H9 (cell line): ENCODE measurements around the gene MRPL55. TPM values are rescaled to one million over a fixed set of nuclear protein-coding genes. Genes with fewer than 3 reads are reported as not detected.

Experiments used
- DNase-seq: peaks from one replicate; pipeline ENCODE4 v3.0.0-alpha.2; 2017
- H2AFZ ChIP-seq: one replicate; pipeline ENCODE4 v1.6.1; 2013; ENCODE audit warnings: mild to moderate bottlenecking, low read length, control low read depth, moderate library complexity
- H2AK5ac ChIP-seq: 2 replicates; pipeline ENCODE4 v1.6.1; 2013; ENCODE audit warnings: low read length, control low read depth, mixed read lengths; ENCODE audit not compliant: insufficient read length
- H2BK120ac ChIP-seq: one replicate; pipeline ENCODE4 v1.6.1; 2013; ENCODE audit warnings: low read depth, mild to moderate bottlenecking, low read length, control low read depth, inconsistent platforms; ENCODE audit not compliant: poor library complexity, severe bottlenecking
- H2BK12ac ChIP-seq: 2 replicates; pipeline ENCODE4 v1.6.1; 2013; ENCODE audit warnings: low read length, control low read depth, mixed read lengths, low read depth; ENCODE audit not compliant: insufficient read length
- H2BK15ac ChIP-seq: 2 replicates; pipeline ENCODE4 v1.6.1; 2013; ENCODE audit warnings: low read depth, low read length, control low read depth
- H2BK20ac ChIP-seq: one replicate; pipeline ENCODE4 v1.6.1; 2013; ENCODE audit warnings: low read depth, mild to moderate bottlenecking, low read length, control low read depth, inconsistent platforms; ENCODE audit not compliant: poor library complexity, severe bottlenecking
- H2BK5ac ChIP-seq: 2 replicates; pipeline ENCODE4 v1.6.1; 2013; ENCODE audit warnings: low read length, control low read depth, mixed read lengths; ENCODE audit not compliant: insufficient read length
- H3K14ac ChIP-seq: 2 replicates; pipeline ENCODE4 v1.6.1; 2013; ENCODE audit warnings: low read length, control low read depth; ENCODE audit not compliant: insufficient read depth
- H3K18ac ChIP-seq: 2 replicates; pipeline ENCODE4 v1.6.1; 2013; ENCODE audit warnings: low read depth, mild to moderate bottlenecking, mixed read lengths, low read length, control low read depth; ENCODE audit not compliant: insufficient read length
- H3K23ac ChIP-seq: 2 replicates; pipeline ENCODE4 v1.6.1; 2013; ENCODE audit warnings: low read length, control low read depth, mixed read lengths, low read depth; ENCODE audit not compliant: insufficient read length
- H3K23me2 ChIP-seq: 2 replicates; pipeline ENCODE4 v1.6.1; 2013; ENCODE audit warnings: low read depth, mild to moderate bottlenecking, mixed read lengths, low read length, control low read depth; ENCODE audit not compliant: insufficient read length, poor library complexity, severe bottlenecking
- H3K27ac ChIP-seq: 2 replicates; pipeline ENCODE4 v1.5.1; 2013; ENCODE audit warnings: low read length, control low read depth, mixed read lengths, low read depth; ENCODE audit not compliant: insufficient read length
- H3K27me3 ChIP-seq: 2 replicates; pipeline ENCODE4 v1.6.1; 2013; ENCODE audit warnings: low read length, control low read depth, inconsistent platforms; ENCODE audit not compliant: insufficient read depth
- H3K4ac ChIP-seq: 2 replicates; pipeline ENCODE4 v1.6.1; 2013; ENCODE audit warnings: low read depth, mild to moderate bottlenecking, control low read depth, inconsistent platforms, low read length, moderate library complexity
- H3K4me1 ChIP-seq: 2 replicates; pipeline ENCODE4 v1.6.1; 2013; ENCODE audit warnings: low read length, control low read depth, inconsistent platforms; ENCODE audit not compliant: insufficient read depth
- H3K4me2 ChIP-seq: 2 replicates; pipeline ENCODE4 v1.6.1; 2013; ENCODE audit warnings: low read length, control low read depth, mixed read lengths; ENCODE audit not compliant: insufficient read length, insufficient read depth
- H3K56ac ChIP-seq: 2 replicates; pipeline ENCODE4 v1.6.1; 2013; ENCODE audit warnings: low read depth, mild to moderate bottlenecking, mixed read lengths, low read length, control low read depth; ENCODE audit not compliant: insufficient read length
- H3K79me1 ChIP-seq: 2 replicates; pipeline ENCODE4 v1.6.1; 2013; ENCODE audit warnings: low read depth, mild to moderate bottlenecking, moderate library complexity, low read length, control low read depth, inconsistent platforms; ENCODE audit not compliant: insufficient read depth, poor library complexity, severe bottlenecking
- H3K79me2 ChIP-seq: 2 replicates; pipeline ENCODE4 v1.6.1; 2013; ENCODE audit warnings: low read length, control low read depth, inconsistent platforms; ENCODE audit not compliant: insufficient read depth
- H3K9ac ChIP-seq: 2 replicates; pipeline ENCODE4 v1.6.1; 2013; ENCODE audit warnings: low read length, control low read depth, mixed read lengths; ENCODE audit not compliant: insufficient read length; ENCODE audit errors: extremely low read depth
- H3K9me3 ChIP-seq: one replicate; pipeline ENCODE4 v1.6.1; 2013; ENCODE audit warnings: low read depth, low read length, inconsistent platforms; ENCODE audit not compliant: control insufficient read depth
- H3T11ph ChIP-seq: one replicate; pipeline ENCODE4 v1.6.1; 2013; ENCODE audit warnings: mild to moderate bottlenecking, low read length, control low read depth, inconsistent platforms
- H4K20me1 ChIP-seq: one replicate; pipeline ENCODE4 v1.6.1; 2013; ENCODE audit not compliant: control insufficient read depth, insufficient read length, insufficient read depth
- H4K5ac ChIP-seq: 2 replicates; pipeline ENCODE4 v1.6.1; 2013; ENCODE audit warnings: low read depth, mild to moderate bottlenecking, mixed read lengths, low read length, control low read depth; ENCODE audit not compliant: insufficient read length
- H4K8ac ChIP-seq: replicated peaks from 2 replicates; pipeline ENCODE4 v1.6.1; 2013; ENCODE audit warnings: low read length, control low read depth, mixed read lengths, low read depth; ENCODE audit not compliant: insufficient read length
- H4K91ac ChIP-seq: 2 replicates; pipeline ENCODE4 v1.6.1; 2013; ENCODE audit warnings: low read depth, mild to moderate bottlenecking, moderate library complexity, mixed read lengths, low read length, control low read depth; ENCODE audit not compliant: insufficient read length
- H3K27ac Mint-ChIP-seq, 3 experiments: 2 replicates in 2 of 3; 3 replicates in 1 of 3; pipeline ENCODE4 v1.8.0; 2020 to 2021; ENCODE audit warnings: mixed read lengths in 3 of 3, mild to moderate bottlenecking in 1 of 3, moderate library complexity in 1 of 3
- H3K27me3 Mint-ChIP-seq: 2 replicates; pipeline ENCODE4 v1.8.0; 2021; ENCODE audit warnings: low read depth, mild to moderate bottlenecking, moderate library complexity, mixed read lengths
- H3K36me3 Mint-ChIP-seq, 3 experiments: 2 replicates in 2 of 3; 3 replicates in 1 of 3; pipeline ENCODE4 v1.8.0; 2020 to 2021; ENCODE audit warnings: low read depth in 3 of 3, mixed read lengths in 3 of 3; ENCODE audit not compliant: insufficient read depth in 1 of 3
- H3K4me1 Mint-ChIP-seq, 2 experiments: 2 replicates each; pipeline ENCODE4 v1.8.0; 2020; ENCODE audit warnings: mixed read lengths in 2 of 2
- H3K4me3 Mint-ChIP-seq, 2 experiments: 2 replicates in 1 of 2; 3 replicates in 1 of 2; pipeline ENCODE4 v1.8.0; 2020 to 2021; ENCODE audit warnings: mild to moderate bottlenecking in 2 of 2, mixed read lengths in 2 of 2, moderate library complexity in 1 of 2
- H3K9me3 Mint-ChIP-seq, 2 experiments: 2 replicates in 1 of 2; 3 replicates in 1 of 2; pipeline ENCODE4 v1.8.0; 2020; ENCODE audit warnings: mild to moderate bottlenecking in 2 of 2, mixed read lengths in 2 of 2, moderate library complexity in 1 of 2
- CTCF ChIP-seq: fragments of 200-600 bp; sonication (generic); conservative IDR thresholded peaks from 3 replicates; pipeline ENCODE4 v1.8.0; 2021; ENCODE audit warnings: antibody characterized with exemption, mild to moderate bottlenecking
- WGBS: extraction: QIAGEN DNeasy Blood & Tissue Kit; methylation state at CpG from one replicate; pipeline ENCODE4 v1.1.7; 2013; ENCODE audit warnings: missing lambda C conversion rate, low lambda C conversion rate, mixed read lengths; ENCODE audit not compliant: insufficient read length; ENCODE audit errors: extremely low coverage; 5-methylcytosine and 5-hydroxymethylcytosine counted together
- total RNA-seq: library from RNA; stranded (reverse); gene quantifications from 2 replicates; pipeline ENCODE4 v1.2.1, GENCODE V29; 2021

MRPL55 gene
- total RNA-seq, 1 experiment from 2014 or later: 62.3 TPM

DNA sequence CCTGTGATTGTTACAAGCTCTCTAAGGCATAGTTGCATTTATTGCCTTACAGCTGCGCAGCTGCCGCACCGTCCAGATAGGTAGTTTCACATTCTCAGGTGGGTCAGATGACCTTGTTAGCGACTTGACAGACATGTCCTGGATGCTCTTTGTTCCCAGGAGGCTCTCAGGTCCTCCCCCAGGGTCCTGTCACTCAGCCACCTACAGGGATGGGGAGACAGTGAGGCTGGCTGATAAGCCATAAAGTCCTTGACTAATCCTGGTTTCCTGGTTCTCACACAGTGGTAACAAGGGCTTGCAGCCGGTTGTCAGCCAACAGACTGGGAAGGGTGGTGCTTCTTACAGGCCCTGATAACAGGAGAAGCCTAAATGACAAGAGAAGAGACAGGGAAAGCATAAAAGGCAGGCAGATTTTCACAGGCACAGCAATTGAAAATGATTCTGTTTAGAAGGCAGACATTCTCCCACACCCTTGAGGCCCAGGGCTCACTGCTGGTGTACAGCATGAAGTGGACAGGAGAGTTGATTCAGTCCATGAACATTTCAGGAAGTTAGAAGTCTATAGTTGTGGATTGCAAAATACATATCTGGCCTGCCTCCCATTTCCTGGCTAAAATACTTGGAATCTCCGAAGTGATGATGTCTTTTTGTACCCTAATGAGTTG is 23.7 kb downstream of the MRPL55 start:
- Histone ChIP-seq H2BK20ac (no peak overlapping the region), H3K4me1 (peaks cover 6% of the 10 kb centered on the region), H2AFZ (no peak overlapping the region), H2BK15ac (no peak overlapping the region), H4K5ac (no peak overlapping the region), H3K18ac (no peak overlapping the region), H3K56ac (no peak overlapping the region), H3K14ac (no peak overlapping the region), H3K23ac (no peak overlapping the region), H3K27ac (no peak overlapping the region), H3K9ac (no peak overlapping the region), H3K23me2 (peaks cover 10% of the 10 kb centered on the region), H4K8ac (no peak overlapping the region), H3K4ac (no peak overlapping the region), H3K4me2 (no peak overlapping the region), H2BK12ac (no peak overlapping the region), H2BK120ac (no peak overlapping the region), H2AK5ac (no peak overlapping the region), H3K79me2 (peaks cover 72% of the 10 kb centered on the region), H2BK5ac (no peak overlapping the region), H3T11ph (no peak overlapping the region), H4K20me1 (peaks cover 3% of the 10 kb centered on the region), H4K91ac (no peak overlapping the region), H3K79me1 (peaks cover 17% of the 10 kb centered on the region), H3K9me3 (no peaks in the 10 kb centered on the region), H3K27me3 (no peaks in the 10 kb centered on the region)
- peak overlapping the region; percentile 13 to 70 (median 64); a peak in 4 of 7 replicates for H3K27ac Mint-ChIP-seq
- peak overlapping the region; percentile 97 to 99; a peak in 4 of 5 replicates for H3K4me3 Mint-ChIP-seq
- H3K9me3 Mint-ChIP-seq: 0 out of 5 replicates have a peak, but pooled peaks cover 0 to 3% of the 10 kb centered on the region in 2 experiments
- peaks cover 44 to 54% of the 10 kb centered on the region in 2 experiments for H3K4me1 Mint-ChIP-seq
- H3K27me3 Mint-ChIP-seq: peaks cover 6% of the 10 kb centered on the region
- no peak for TF ChIP-seq CTCF
- DNase-seq: no peak
- no CpG with 5 or more reads among the region's 6 CpGs for WGBS
- peaks cover 13 to 23% (median 22%) of the 10 kb centered on the region in 3 experiments for H3K36me3 Mint-ChIP-seq
